GM11168 (cell line): ENCODE data around the gene SND1.

ENCODE experiments used
- in situ Hi-C: fragments of 300-500 bp; cut with MboI; formaldehyde crosslinking; loops from one replicate; pipeline ENCODE4 v1.12.0; 2022; ENCODE audit warnings: low sequenced_read_pairs; ENCODE audit not compliant: unreplicated experiment

The SND1 gene

GRCh38 chr7:127974446-127975035 lies 322.5 kb downstream of the SND1 start:
- in situ Hi-C loops, result no loop called here

- in situ Hi-C loops, result no loop called here
Observed at GRCh38 chr7:127976056-127976737, 324.2 kb downstream of the SND1 start.

- in situ Hi-C loops, result no loop called here
Observed at GRCh38 chr7:127976738-127977120, 324.7 kb downstream of the SND1 start.

- in situ Hi-C loops, result no loop called here
Observed at GRCh38 chr7:127978421-127978820, 326.4 kb downstream of the SND1 start.

GRCh38 chr7:127979113-127979727 lies 327.2 kb downstream of the SND1 start:
- in situ Hi-C loops, result no loop called here

GRCh38 chr7:127979728-127980126 lies 327.7 kb downstream of the SND1 start:
- in situ Hi-C loops, result no loop called here

GRCh38 chr7:127980901-127981300 lies 328.9 kb downstream of the SND1 start:
- in situ Hi-C loops, result no loop called here

- in situ Hi-C loops, result no loop called here
Observed at GRCh38 chr7:127981965-127982364, 330.0 kb downstream of the SND1 start.

- in situ Hi-C loops, result no loop called here
Observed at GRCh38 chr7:127983804-127984332, 331.9 kb downstream of the SND1 start.

- in situ Hi-C loops, result no loop called here
Observed at GRCh38 chr7:127986581-127987521, 334.9 kb downstream of the SND1 start.

- in situ Hi-C loops, result no loop called here
Observed at GRCh38 chr7:127988751-127989150, 336.8 kb downstream of the SND1 start.

- in situ Hi-C loops, result no loop called here
Observed at GRCh38 chr7:127993317-127993716, 341.3 kb downstream of the SND1 start.

GRCh38 chr7:127993987-127994386 lies 342.0 kb downstream of the SND1 start:
- in situ Hi-C loops, result no loop called here

GRCh38 chr7:127995156-127995880 lies 343.3 kb downstream of the SND1 start:
- in situ Hi-C loops, result no loop called here

GRCh38 chr7:127995881-127996215 lies 343.9 kb downstream of the SND1 start:
- in situ Hi-C loops, result no loop called here

GRCh38 chr7:127996253-127997071 lies 344.5 kb downstream of the SND1 start:
- in situ Hi-C loops, result no loop called here

- in situ Hi-C loops, result no loop called here
Observed at GRCh38 chr7:127997226-127997922, 345.4 kb downstream of the SND1 start.

GRCh38 chr7:127998671-127999070 lies 346.7 kb downstream of the SND1 start:
- in situ Hi-C loops, result no loop called here
